Breast epithelium (tissue), 4 donors: ENCODE measurements around the gene CADM3. TPM values are rescaled to one million over a fixed set of nuclear protein-coding genes. Genes with fewer than 3 reads are reported as not detected.
A peak's percentile ranks its signal among the peaks of the same experiment; 100 is the strongest.

Experiments
- DNase-seq, 2 donors: peaks; one replicate each; pipeline ENCODE4 v3.0.0-alpha.2; 2019; ENCODE audit warnings: low spot score in 2 of 2
- H3K27ac ChIP-seq, 2 donors: fragments of 200-600 bp; sonication (generic) in 1 of 2; one replicate each; pipeline ENCODE4 v1.5.1; 2016 to 2019; ENCODE audit warnings: mild to moderate bottlenecking in 1 of 2
- H3K27me3 ChIP-seq, 2 donors: fragments of 200-600 bp; sonication (generic) in 1 of 2; one replicate each; pipeline versions ENCODE4 v1.5.1 to v1.6.0; 2017 to 2019; ENCODE audit warnings: control low read depth in 1 of 2, mild to moderate bottlenecking in 1 of 2
- H3K36me3 ChIP-seq: fragments of 200-600 bp; one replicate; pipeline ENCODE4 v1.5.1; 2019
- H3K4me1 ChIP-seq, 2 donors: fragments of 200-600 bp; sonication (generic); one replicate each; pipeline ENCODE4 v1.5.1; 2016 to 2019; ENCODE audit warnings: control low read depth in 1 of 2
- H3K4me3 ChIP-seq, 3 donors: fragments of 200-600 bp; sonication (generic); 1 replicate in 2 of 3; 2 replicates in 1 of 3; pipeline ENCODE4 v1.5.1; 2016 to 2019; ENCODE audit warnings: mild to moderate bottlenecking in 3 of 3, moderate library complexity in 2 of 3
- H3K9me3 ChIP-seq, 2 donors: fragments of 200-600 bp; sonication (generic) in 1 of 2; one replicate each; pipeline ENCODE4 v1.5.1; 2016 to 2019; ENCODE audit warnings: control low read depth in 1 of 2
- CTCF ChIP-seq, 3 donors: fragments of 450-650 bp; IDR thresholded peaks; one replicate each; pipeline ENCODE4 v1.5.1; 2016 to 2017; ENCODE audit warnings: antibody characterized with exemption in 3 of 3, mild to moderate bottlenecking in 3 of 3, moderate library complexity in 3 of 3
- POLR2A ChIP-seq: fragments of 450-650 bp; IDR thresholded peaks from one replicate; pipeline ENCODE4 v1.6.1; 2016; ENCODE audit warnings: antibody characterized with exemption, mild to moderate bottlenecking, moderate library complexity
- POLR2AphosphoS5 ChIP-seq, 3 donors: sonication (generic); formaldehyde crosslinking; IDR thresholded peaks; one replicate each; pipeline ENCODE4 v1.6.1; 2017; ENCODE audit warnings: antibody characterized with exemption in 3 of 3
- intact Hi-C: fragments of 100-400 bp; cut with DNase I; formaldehyde crosslinking; loops from one replicate; pipeline ENCODE4 v1.15.1; 2023; ENCODE audit warnings: low total_unique reads
- total RNA-seq, 3 donors: library from RNA; depleted of rRNA; stranded (reverse); fragments of >200 nt; gene quantifications; one replicate each; pipeline ENCODE4 v1.1.0, GENCODE V29; 2016

CADM3 gene
- total RNA-seq, 3 donors from 2014 or later = 5.2 to 22.6 (median 15.2) TPM

- H3K27me3 ChIP-seq = peaks cover 0 to 6% of the 10 kb centered on the region in 2 donors
- H3K27ac ChIP-seq = no peak overlapping the region
- peak overlapping the region in 2 of 3 donors; percentile 32 to 38 for H3K4me3 ChIP-seq
These were observed 35.7 kb downstream of the CADM3 start for GRCh38 chr1:159207080-159207479.

GRCh38 chr1:159207774-159208173 is 36.4 kb downstream of the CADM3 start:
- H3K4me1 ChIP-seq = no peaks in the 10 kb centered on the region
- no peak overlapping the region for H3K27ac ChIP-seq
- H3K27me3 ChIP-seq = peaks cover 0 to 6% of the 10 kb centered on the region in 2 donors
- H3K9me3 ChIP-seq = no peaks in the 10 kb centered on the region
- H3K36me3 ChIP-seq = no peaks in the 10 kb centered on the region
- TF ChIP-seq CTCF (IDR thresholded peaks at IDR 0.05) (no peak), POLR2AphosphoS5 (IDR thresholded peaks at IDR 0.05) (no peak), POLR2A (no peak)
- intact Hi-C loops = no loop called here
- no peak for DNase-seq
- peak overlapping the region in 1 of 3 donors; percentile 38 for H3K4me3 ChIP-seq

More at GRCh38 chr1:159207080-159207479, 35.7 kb downstream of the CADM3 start:
- H3K4me1 ChIP-seq = no peaks in the 10 kb centered on the region
- intact Hi-C loops = no loop called here
- no peaks in the 10 kb centered on the region for H3K9me3 ChIP-seq
- no peak for TF ChIP-seq CTCF (IDR thresholded peaks at IDR 0.05)
- TF ChIP-seq POLR2A = no peak
- no peak for TF ChIP-seq POLR2AphosphoS5 (IDR thresholded peaks at IDR 0.05)
- H3K36me3 ChIP-seq = no peaks in the 10 kb centered on the region
- no peak for DNase-seq

GRCh38 chr1:159208175-159208825 is 36.9 kb downstream of the CADM3 start:
- TF ChIP-seq POLR2AphosphoS5 (IDR thresholded peaks at IDR 0.05) = no peak
- TF ChIP-seq POLR2A = no peak
- TF ChIP-seq CTCF (IDR thresholded peaks at IDR 0.05) = no peak
- peaks cover 0 to 6% of the 10 kb centered on the region in 2 donors for H3K27me3 ChIP-seq
- no peaks in the 10 kb centered on the region for H3K9me3 ChIP-seq
- no peak for DNase-seq
- H3K36me3 ChIP-seq = no peaks in the 10 kb centered on the region
- no peaks in the 10 kb centered on the region for H3K4me1 ChIP-seq
- intact Hi-C loops = no loop called here
- H3K4me3 ChIP-seq = peak overlapping the region in 1 of 3 donors; percentile 38
- H3K27ac ChIP-seq = no peak overlapping the region

GRCh38 chr1:159209061-159209460 is 37.6 kb downstream of the CADM3 start:
- Histone ChIP-seq H3K4me1 (no peaks in the 10 kb centered on the region), H3K36me3 (no peaks in the 10 kb centered on the region), H3K9me3 (no peaks in the 10 kb centered on the region), H3K27me3 (peaks cover 0 to 6% of the 10 kb centered on the region in 2 donors), H3K4me3 (peak overlapping the region in 1 of 3 donors; percentile 38), H3K27ac (no peak overlapping the region)
- no peak for DNase-seq
- TF ChIP-seq POLR2A (no peak), POLR2AphosphoS5 (IDR thresholded peaks at IDR 0.05) (no peak), CTCF (IDR thresholded peaks at IDR 0.05) (no peak)
- intact Hi-C loops = no loop called here

- no peak overlapping the region for H3K27ac ChIP-seq
- TF ChIP-seq CTCF (IDR thresholded peaks at IDR 0.05) = peak; percentile 15 to 68 (median 60)
- TF ChIP-seq POLR2AphosphoS5 (IDR thresholded peaks at IDR 0.05) = no peak
- H3K36me3 ChIP-seq = no peaks in the 10 kb centered on the region
- no peak overlapping the region for H3K4me3 ChIP-seq
- DNase-seq = no peak
- no peaks in the 10 kb centered on the region for H3K9me3 ChIP-seq
- no peaks in the 10 kb centered on the region for H3K4me1 ChIP-seq
- H3K27me3 ChIP-seq = peaks cover 0 to 6% of the 10 kb centered on the region in 2 donors
- intact Hi-C loops = no loop called here
These were observed 40.1 kb downstream of the CADM3 start for GRCh38 chr1:159211331-159212136.
